ENCODE results near the gene CEPT1.

GRCh38 chr1:111197598-111198284 lies 57.7 kb downstream of the CEPT1 start:
- TF ChIP-seq POLR2A (IDR thresholded peaks at IDR 0.05; ENCODE audit: low read depth, low read length) (no peak), POLR2AphosphoS5 (IDR thresholded peaks at IDR 0.05; ENCODE audit: low read depth, low read length) (no peak)

Data from GM12892 (cell line).